HepG2 (cell line): Measurements from ENCODE around the gene PPP6R2. TPM values are rescaled to one million over a fixed set of nuclear protein-coding genes. Genes with fewer than 3 reads are reported as not detected.

Experiments used
- ATAC-seq: fragments of 200-7000 bp; cut with Tn5 transposase; 3 replicates; pipeline ENCODE4 v1.9.1; 2020; ENCODE audit warnings: mild to moderate bottlenecking, moderate library complexity
- BruUV-seq: library from RNA; stranded (reverse); fragments of 400-500 nt; replicated peaks from 2 replicates; lab custom pipeline; 2021; lab: Mats Ljungman, UMichigan
- CTCF ChIA-PET: fragments of 300-600 bp; formaldehyde crosslinking; extraction: SDS; loops from one replicate; lab custom pipeline; 2021; ENCODE audit warnings: low total read pairs, inconsistent platforms, low intra/inter-chr PET ratio; lab: Yijun Ruan, JAX
- POLR2A ChIA-PET: fragments of 350-600 bp; sonication (Branson Sonifier 250); formaldehyde crosslinking; loops from one replicate; lab custom pipeline; 2020; ENCODE audit warnings: antibody characterized with exemption, inconsistent platforms; lab: Yijun Ruan, JAX
- DNase-seq: peaks from one replicate; pipeline ENCODE4 v3.0.0-alpha.2; 2015; ENCODE audit warnings: low spot score
- FAIRE-seq: peaks from 3 replicates; lab custom pipeline; 2011; peaks lifted over from hg19 to GRCh38; lab: Jason Lieb, UNC
- H2AFZ ChIP-seq: one replicate; pipeline ENCODE4 v1.6.1; 2011; ENCODE audit warnings: low read length, inconsistent platforms
- H3K27ac ChIP-seq: fragments of 300-600 bp; 3 replicates; pipeline ENCODE4 v1.8.0; 2011; ENCODE audit warnings: mixed run types, mild to moderate bottlenecking, mixed read lengths, low read length, inconsistent platforms; ENCODE audit not compliant: insufficient read depth; ENCODE audit errors: extremely low read length
- H3K27me3 ChIP-seq, 2 experiments: fragments of 200-600 bp in 1 of 2; 2 replicates in 1 of 2; 3 replicates in 1 of 2; pipeline versions ENCODE4 v1.6.0 to v1.8.0; 2011; ENCODE audit warnings: low read length in 2 of 2, mild to moderate bottlenecking in 2 of 2, moderate library complexity in 2 of 2, inconsistent platforms in 1 of 2; ENCODE audit not compliant: insufficient read depth in 2 of 2, control insufficient read depth in 1 of 2
- H3K36me3 ChIP-seq, 2 experiments: fragments of 200-600 bp in 1 of 2; replicated peaks in 1 of 2; 2 replicates in 1 of 2; 3 replicates in 1 of 2; pipeline versions ENCODE4 v1.5.1 to v1.8.0; 2011; ENCODE audit warnings: low read length in 2 of 2, inconsistent platforms in 1 of 2; ENCODE audit not compliant: insufficient read depth in 2 of 2, control insufficient read depth in 1 of 2
- H3K4me1 ChIP-seq: 2 replicates; pipeline ENCODE4 v1.5.1; 2012; ENCODE audit warnings: low read length, inconsistent platforms; ENCODE audit not compliant: insufficient read depth
- H3K4me2 ChIP-seq: 2 replicates; pipeline ENCODE4 v1.6.0; 2011; ENCODE audit warnings: low read depth, low read length, inconsistent platforms
- H3K4me3 ChIP-seq, 3 experiments: fragments of 200-600 bp in 1 of 3; sonication (generic), shearing (Covaris generic) in 1 of 3; replicated peaks in 1 of 3; 2 replicates each; pipeline ENCODE4 v1.5.1; 2011 to 2016; ENCODE audit warnings: low read length in 3 of 3, inconsistent platforms in 2 of 3, low read depth in 2 of 3, mild to moderate bottlenecking in 2 of 3, control low read depth in 1 of 3, mixed read lengths in 1 of 3; ENCODE audit not compliant: insufficient read depth in 1 of 3
- H3K79me2 ChIP-seq: one replicate; pipeline ENCODE4 v1.6.1; 2011; ENCODE audit warnings: low read length, inconsistent platforms; ENCODE audit not compliant: insufficient read depth
- H3K9ac ChIP-seq: 2 replicates; pipeline ENCODE4 v1.6.0; 2011; ENCODE audit warnings: mild to moderate bottlenecking, low read depth, low read length, inconsistent platforms; ENCODE audit not compliant: insufficient read depth
- H3K9me3 ChIP-seq: 2 replicates; pipeline ENCODE4 v1.5.1; 2012; ENCODE audit warnings: mild to moderate bottlenecking, low read length
- H4K20me1 ChIP-seq: 2 replicates; pipeline ENCODE4 v1.6.0; 2011; ENCODE audit warnings: inconsistent platforms, mild to moderate bottlenecking, low read length, moderate library complexity; ENCODE audit not compliant: insufficient read depth
- CBFB ChIP-seq: sonication (generic); formaldehyde crosslinking; IDR thresholded peaks from 2 replicates; pipeline ENCODE4 v1.4.0; 2020; ENCODE audit warnings: missing genetic modification reagents
- HINFP ChIP-seq: sonication (generic); formaldehyde crosslinking; IDR thresholded peaks from 2 replicates; pipeline ENCODE4 v1.4.0; 2020; ENCODE audit warnings: low read depth, mild to moderate bottlenecking, missing genetic modification reagents
- KDM3A ChIP-seq: IDR thresholded peaks from 2 replicates; pipeline ENCODE4 v1.6.1; 2018; ENCODE audit warnings: low read depth, missing compliant biosample characterization
- NCOA2 ChIP-seq: sonication (generic); formaldehyde crosslinking; IDR thresholded peaks from 2 replicates; pipeline ENCODE4 v1.8.0; 2022; ENCODE audit warnings: inconsistent platforms
- TCF7 ChIP-seq: sonication (generic); IDR thresholded peaks from 2 replicates; pipeline ENCODE4 v1.6.1; 2016; ENCODE audit warnings: antibody characterized with exemption, low read depth
- ZBTB34 ChIP-seq: sonication (generic); formaldehyde crosslinking; IDR thresholded peaks from 2 replicates; pipeline ENCODE4 v1.8.0; 2022; ENCODE audit warnings: mild to moderate bottlenecking, missing genetic modification reagents
- ZNF24 ChIP-seq: fragments of 450-650 bp; IDR thresholded peaks from 2 replicates; pipeline ENCODE4 v1.6.1; 2017; ENCODE audit warnings: antibody characterized with exemption, mild to moderate bottlenecking
- ZNF746 ChIP-seq: sonication (generic); formaldehyde crosslinking; IDR thresholded peaks from 2 replicates; pipeline ENCODE4 v1.8.0; 2022; ENCODE audit warnings: mild to moderate bottlenecking, missing genetic modification reagents
- ZSCAN12 ChIP-seq: sonication (generic); formaldehyde crosslinking; IDR thresholded peaks from 2 replicates; pipeline ENCODE4 v1.9.0; 2021; ENCODE audit warnings: mild to moderate bottlenecking, missing genetic modification reagents
- WGBS: methylation state at CpG from one replicate; pipeline ENCODE4 v1.1.6; 2017; ENCODE audit warnings: low lambda C conversion rate; 5-methylcytosine and 5-hydroxymethylcytosine counted together
- in situ Hi-C: cut with HindIII; loops from 2 replicates; pipeline ENCODE4 v1.10.0; 2017; ENCODE audit warnings: low pct_unique_long_range_greater_than_20kb; ENCODE audit not compliant: extremely low pct_ligation_motif_present
- intact Hi-C: fragments of 100-400 bp; cut with micrococcal nuclease; formaldehyde crosslinking; loops from one replicate; pipeline ENCODE4 v1.10.0; 2022; ENCODE audit not compliant: unreplicated experiment
- polyA plus RNA-seq, 8 experiments: library from polyadenylated mRNA; depleted of rRNA in 3 of 8; stranded (reverse) in 7 of 8; unstranded in 1 of 8; fragments of >200 nt; fragmentation: Illumina TruSeq in 4 of 8; extraction: Trizol in 4 of 8; gene quantifications; 2 replicates each; pipeline versions ENCODE4 v1.2.1 to v1.2.3, GENCODE V29; 2011 to 2016; ENCODE audit warnings: low read depth in 4 of 8, missing spikeins in 1 of 8, mixed read lengths in 1 of 8; ENCODE audit not compliant: insufficient read depth in 1 of 8
- total RNA-seq, 5 experiments: library from RNA; depleted of rRNA; stranded (reverse); fragments of >200 nt; fragmentation: Illumina TruSeq; extraction: Trizol; gene quantifications; 2 replicates each; pipeline ENCODE4 v1.2.3, GENCODE V29; 2016; ENCODE audit warnings: low read depth in 1 of 5
- TF ChIP-seq, protein P1 (sequence below): sonication (generic); formaldehyde crosslinking; IDR thresholded peaks from 2 replicates; pipeline ENCODE4 v1.9.0; 2022; ENCODE audit warnings: low read depth, missing genetic modification reagents
- TF ChIP-seq, protein P2 (sequence below): IDR thresholded peaks from 2 replicates; pipeline ENCODE4 v1.6.1; 2016; ENCODE audit warnings: low read depth, missing genetic modification reagents, missing compliant biosample characterization

PPP6R2 gene
- total and polyA plus RNA-seq, 2 of the 13 experiments (the other 11 are each of a cell fraction or from before 2014, with no cell fraction given): 55.0 to 102 TPM

DNA sequence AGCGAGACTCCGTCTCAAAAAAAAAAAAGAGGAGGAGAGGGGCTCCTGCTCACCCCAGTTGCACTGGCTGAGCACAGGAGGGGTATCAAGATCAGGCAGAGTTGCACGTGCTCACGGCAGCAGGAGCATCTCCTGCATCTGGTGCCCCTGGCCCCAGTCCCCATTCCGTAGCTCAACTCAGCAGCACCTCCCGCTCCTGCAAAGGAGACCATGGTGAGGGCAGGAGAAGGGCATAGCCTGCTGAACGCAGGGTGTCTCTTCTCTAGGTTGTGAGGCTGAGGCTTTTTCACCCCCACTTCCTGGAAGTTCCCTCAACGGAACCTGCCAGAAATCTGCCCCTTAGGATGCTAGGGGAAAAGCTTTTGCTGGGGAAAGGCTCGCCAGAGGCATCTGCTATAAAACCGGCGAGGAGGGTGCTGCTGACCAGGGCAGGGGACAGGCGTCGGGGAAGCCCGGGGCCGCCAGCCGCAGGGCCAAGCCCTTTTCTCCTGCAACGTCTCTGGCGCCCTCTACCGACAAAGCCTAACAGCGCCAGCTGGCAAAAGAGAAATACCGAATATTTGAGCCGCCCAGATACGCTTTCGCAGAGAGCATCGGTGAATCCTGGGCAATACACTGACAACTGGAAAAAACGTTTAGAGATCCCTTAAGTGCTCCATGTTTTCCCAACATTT is 1.0 kb upstream of the PPP6R2 start:
- Histone ChIP-seq H2AFZ (no peak overlapping the region), H3K79me2 (peaks cover 6% of the 10 kb centered on the region), H3K4me2 (peak overlapping the region; percentile 92), H3K4me3 (peak overlapping the region; percentile 81 to 86 (median 83)), H3K9ac (peak overlapping the region; percentile 59), H3K27ac (peak overlapping the region; percentile 56), H3K27me3 (no peaks in the 10 kb centered on the region), H3K9me3 (no peaks in the 10 kb centered on the region), H3K4me1 (peaks cover 45% of the 10 kb centered on the region), H3K36me3 (no peaks in the 10 kb centered on the region), H4K20me1 (peaks cover 7% of the 10 kb centered on the region; the same call in 1 of the 2 replicates)
- ChIA-PET POLR2A (interaction anchor here (0.8 to 2.7 kb wide), 13 partner anchors 13 to 166 kb away, joined by 3 to 38 read pairs (median 7); partner anchors contain the start of genes DENND6B, HDAC10, LMF2 and NCAPH2), CTCF (interaction anchor here (0.6 to 4.2 kb wide), 7 partner anchors 15 to 124 kb away, joined by 3 to 125 read pairs (median 8); partner anchors contain the start of gene DENND6B)
- no TSS peak for BruUV-seq
- ATAC-seq: peak; percentile 80
- WGBS: 7% methylated on average over 23 of the region's 26 CpGs
- intact Hi-C loops (loop anchor here (2.0 kb wide), 3 partner anchors 55 to 97 kb away; partner anchors contain the start of genes MAPK11 and TUBGCP6), in situ Hi-C loops (no loop called here)
- FAIRE-seq: peak; percentile 63
- DNase-seq: peak; percentile 83
- TF ChIP-seq CBFB (CRISPR knock-in tag) (no peak), KDM3A (CRISPR knock-in tag) (peak; percentile 48; the same call in 1 of the 2 replicates), ZBTB34 (CRISPR knock-in tag) (no peak), ZNF746 (peak; percentile 51; the same call in 1 of the 2 replicates), ZSCAN12 (CRISPR knock-in tag) (no peak), TCF7 (no peak), ZNF24 (no peak), HINFP (no peak), NCOA2 (CRISPR knock-in tag) (no peak)
- TF ChIP-seq, protein P1, sequence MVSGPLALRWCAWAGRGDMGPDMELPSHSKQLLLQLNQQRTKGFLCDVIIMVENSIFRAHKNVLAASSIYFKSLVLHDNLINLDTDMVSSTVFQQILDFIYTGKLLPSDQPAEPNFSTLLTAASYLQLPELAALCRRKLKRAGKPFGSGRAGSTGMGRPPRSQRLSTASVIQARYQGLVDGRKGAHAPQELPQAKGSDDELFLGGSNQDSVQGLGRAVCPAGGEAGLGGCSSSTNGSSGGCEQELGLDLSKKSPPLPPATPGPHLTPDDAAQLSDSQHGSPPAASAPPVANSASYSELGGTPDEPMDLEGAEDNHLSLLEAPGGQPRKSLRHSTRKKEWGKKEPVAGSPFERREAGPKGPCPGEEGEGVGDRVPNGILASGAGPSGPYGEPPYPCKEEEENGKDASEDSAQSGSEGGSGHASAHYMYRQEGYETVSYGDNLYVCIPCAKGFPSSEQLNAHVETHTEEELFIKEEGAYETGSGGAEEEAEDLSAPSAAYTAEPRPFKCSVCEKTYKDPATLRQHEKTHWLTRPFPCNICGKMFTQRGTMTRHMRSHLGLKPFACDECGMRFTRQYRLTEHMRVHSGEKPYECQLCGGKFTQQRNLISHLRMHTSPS (CRISPR knock-in tag): 0 out of 2 replicates have a peak, but pooled peaks have one; percentile 27
- TF ChIP-seq, protein P2, sequence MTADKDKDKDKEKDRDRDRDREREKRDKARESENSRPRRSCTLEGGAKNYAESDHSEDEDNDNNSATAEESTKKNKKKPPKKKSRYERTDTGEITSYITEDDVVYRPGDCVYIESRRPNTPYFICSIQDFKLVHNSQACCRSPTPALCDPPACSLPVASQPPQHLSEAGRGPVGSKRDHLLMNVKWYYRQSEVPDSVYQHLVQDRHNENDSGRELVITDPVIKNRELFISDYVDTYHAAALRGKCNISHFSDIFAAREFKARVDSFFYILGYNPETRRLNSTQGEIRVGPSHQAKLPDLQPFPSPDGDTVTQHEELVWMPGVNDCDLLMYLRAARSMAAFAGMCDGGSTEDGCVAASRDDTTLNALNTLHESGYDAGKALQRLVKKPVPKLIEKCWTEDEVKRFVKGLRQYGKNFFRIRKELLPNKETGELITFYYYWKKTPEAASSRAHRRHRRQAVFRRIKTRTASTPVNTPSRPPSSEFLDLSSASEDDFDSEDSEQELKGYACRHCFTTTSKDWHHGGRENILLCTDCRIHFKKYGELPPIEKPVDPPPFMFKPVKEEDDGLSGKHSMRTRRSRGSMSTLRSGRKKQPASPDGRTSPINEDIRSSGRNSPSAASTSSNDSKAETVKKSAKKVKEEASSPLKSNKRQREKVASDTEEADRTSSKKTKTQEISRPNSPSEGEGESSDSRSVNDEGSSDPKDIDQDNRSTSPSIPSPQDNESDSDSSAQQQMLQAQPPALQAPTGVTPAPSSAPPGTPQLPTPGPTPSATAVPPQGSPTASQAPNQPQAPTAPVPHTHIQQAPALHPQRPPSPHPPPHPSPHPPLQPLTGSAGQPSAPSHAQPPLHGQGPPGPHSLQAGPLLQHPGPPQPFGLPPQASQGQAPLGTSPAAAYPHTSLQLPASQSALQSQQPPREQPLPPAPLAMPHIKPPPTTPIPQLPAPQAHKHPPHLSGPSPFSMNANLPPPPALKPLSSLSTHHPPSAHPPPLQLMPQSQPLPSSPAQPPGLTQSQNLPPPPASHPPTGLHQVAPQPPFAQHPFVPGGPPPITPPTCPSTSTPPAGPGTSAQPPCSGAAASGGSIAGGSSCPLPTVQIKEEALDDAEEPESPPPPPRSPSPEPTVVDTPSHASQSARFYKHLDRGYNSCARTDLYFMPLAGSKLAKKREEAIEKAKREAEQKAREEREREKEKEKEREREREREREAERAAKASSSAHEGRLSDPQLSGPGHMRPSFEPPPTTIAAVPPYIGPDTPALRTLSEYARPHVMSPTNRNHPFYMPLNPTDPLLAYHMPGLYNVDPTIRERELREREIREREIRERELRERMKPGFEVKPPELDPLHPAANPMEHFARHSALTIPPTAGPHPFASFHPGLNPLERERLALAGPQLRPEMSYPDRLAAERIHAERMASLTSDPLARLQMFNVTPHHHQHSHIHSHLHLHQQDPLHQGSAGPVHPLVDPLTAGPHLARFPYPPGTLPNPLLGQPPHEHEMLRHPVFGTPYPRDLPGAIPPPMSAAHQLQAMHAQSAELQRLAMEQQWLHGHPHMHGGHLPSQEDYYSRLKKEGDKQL (CRISPR knock-in tag): no peak
